ENCODE results near the gene TFR2.

GRCh38 chr7:100626530-100627237, 14.7 kb downstream of the TFR2 start:
- TF ChIP-seq CTCF (IDR thresholded peaks at IDR 0.05) (no peak), POLR2A (IDR thresholded peaks at IDR 0.05) (no peak)
